ENCODE data around the gene PIK3IP1.
A peak's percentile ranks its signal among the peaks of the same experiment; 100 is the strongest.

DNA sequence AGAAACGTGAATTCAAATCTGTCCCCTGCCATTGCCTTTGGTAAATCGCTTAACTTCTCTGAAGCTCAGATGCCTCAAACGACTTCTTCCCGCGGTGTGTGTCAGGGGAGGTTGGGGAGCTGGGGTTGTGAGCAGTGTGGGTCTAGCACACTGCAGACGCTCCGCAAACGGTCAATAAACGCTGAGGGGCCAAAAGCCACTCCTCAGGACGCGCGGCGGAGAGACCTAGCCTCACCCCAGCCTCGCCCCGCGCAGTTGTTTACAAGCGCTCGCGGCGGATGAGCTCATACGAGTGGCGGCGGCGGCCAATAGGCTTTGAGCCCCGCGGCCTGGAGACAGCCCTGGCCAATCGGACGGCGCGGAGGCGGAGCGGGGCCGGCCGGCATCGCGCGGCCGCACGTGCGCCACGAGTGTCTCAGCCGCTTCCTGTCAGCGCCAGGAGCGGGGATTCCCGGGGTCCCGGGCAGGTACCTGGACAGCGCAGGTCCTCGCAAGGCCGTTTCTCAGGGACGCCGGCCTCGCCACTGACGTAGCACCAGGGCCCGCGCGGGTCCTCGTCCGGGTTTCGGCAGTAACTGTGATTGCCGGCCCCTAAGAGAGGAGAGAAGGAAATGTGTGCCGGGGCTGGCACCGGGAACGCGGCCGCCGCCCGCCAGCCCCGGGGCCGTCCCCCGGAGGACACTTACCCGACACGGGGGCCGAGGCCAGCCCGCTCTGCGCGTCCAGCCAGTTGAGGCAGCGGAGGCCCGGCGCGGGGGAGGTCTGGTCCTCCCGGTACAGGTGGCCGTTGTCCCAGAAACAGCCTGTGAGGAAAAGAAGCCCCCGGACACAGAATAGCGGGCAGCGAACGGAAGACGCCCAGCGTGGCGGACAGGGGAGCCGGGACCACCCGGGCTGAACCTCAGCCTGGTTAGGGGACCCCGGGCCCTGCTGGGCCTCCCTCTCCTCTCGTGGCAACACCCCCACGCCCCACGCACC is 1.5 kb downstream of the PIK3IP1 start:
- TF ChIP-seq CREB1 (IDR thresholded peaks at IDR 0.05), result peak; percentile 37; the same call in 1 of the 2 replicates
- TF ChIP-seq POLR2A (IDR thresholded peaks at IDR 0.05; ENCODE audit: control extremely low read depth in 1 of 2, low read depth in 2 of 2, low read length in 2 of 2), result peak in 1 of 2 experiments; percentile 71; a peak in 2 of 3 replicates
- no peak for TF ChIP-seq EP300 (IDR thresholded peaks at IDR 0.05; ENCODE audit: borderline replicate concordance in 1 of 2, low read depth in 2 of 2, low read length in 2 of 2)
- TF ChIP-seq, protein P1, sequence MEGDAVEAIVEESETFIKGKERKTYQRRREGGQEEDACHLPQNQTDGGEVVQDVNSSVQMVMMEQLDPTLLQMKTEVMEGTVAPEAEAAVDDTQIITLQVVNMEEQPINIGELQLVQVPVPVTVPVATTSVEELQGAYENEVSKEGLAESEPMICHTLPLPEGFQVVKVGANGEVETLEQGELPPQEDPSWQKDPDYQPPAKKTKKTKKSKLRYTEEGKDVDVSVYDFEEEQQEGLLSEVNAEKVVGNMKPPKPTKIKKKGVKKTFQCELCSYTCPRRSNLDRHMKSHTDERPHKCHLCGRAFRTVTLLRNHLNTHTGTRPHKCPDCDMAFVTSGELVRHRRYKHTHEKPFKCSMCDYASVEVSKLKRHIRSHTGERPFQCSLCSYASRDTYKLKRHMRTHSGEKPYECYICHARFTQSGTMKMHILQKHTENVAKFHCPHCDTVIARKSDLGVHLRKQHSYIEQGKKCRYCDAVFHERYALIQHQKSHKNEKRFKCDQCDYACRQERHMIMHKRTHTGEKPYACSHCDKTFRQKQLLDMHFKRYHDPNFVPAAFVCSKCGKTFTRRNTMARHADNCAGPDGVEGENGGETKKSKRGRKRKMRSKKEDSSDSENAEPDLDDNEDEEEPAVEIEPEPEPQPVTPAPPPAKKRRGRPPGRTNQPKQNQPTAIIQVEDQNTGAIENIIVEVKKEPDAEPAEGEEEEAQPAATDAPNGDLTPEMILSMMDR (IDR thresholded peaks at IDR 0.05; ENCODE audit: control extremely low read depth in 1 of 3, insufficient read depth in 1 of 3, low read depth in 1 of 3, low read length in 3 of 3), result no peak
